HG03175 (cell line): Measurements from ENCODE around the gene CEBPG.

ENCODE experiments used
- ATAC-seq: cut with Tn5 transposase; IDR thresholded peaks from one replicate; pipeline ENCODE4 v1.9.1; 2021; ENCODE audit warnings: mild to moderate bottlenecking, moderate library complexity; ENCODE audit not compliant: unreplicated experiment

The CEBPG gene

DNA sequence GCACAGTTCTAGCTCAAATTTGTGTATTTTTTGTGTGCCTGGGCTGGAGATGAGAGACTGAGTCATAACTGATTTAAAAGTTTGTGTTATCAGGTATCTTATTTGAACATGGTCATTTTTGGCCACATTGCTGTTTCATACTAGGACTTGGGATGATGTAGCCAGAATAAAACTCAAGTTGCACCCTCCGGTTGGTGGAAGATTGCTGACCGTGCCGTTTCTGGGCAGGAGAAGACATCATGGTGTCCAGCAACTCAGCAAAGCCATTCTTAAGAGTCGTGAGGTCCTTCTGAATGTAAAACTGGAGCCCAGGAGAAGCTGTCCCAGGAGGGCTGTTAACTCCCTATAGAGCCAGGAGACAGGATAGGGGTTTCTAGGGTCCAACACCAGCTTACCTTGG lies 7.6 kb downstream of the CEBPG start:
- no peak for ATAC-seq

DNA sequence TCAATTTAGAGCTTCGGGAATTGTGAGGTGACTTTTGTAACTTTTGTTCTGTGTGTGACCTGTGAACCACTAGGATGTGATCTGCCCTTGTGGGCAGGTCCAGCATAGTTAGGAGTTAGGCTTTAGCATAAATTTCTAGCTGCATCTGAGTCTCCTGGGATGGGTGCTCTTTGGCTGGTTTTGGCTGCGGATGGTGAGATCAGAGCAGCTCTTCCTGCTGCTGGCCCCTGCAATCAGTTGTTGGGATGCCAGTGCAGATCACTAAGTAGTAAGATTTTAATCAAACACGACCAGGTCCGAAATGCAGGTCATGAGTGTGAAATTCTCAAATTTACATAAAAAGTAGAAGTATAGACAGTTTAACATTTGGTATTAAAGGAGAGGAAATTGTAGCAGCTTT lies 8.5 kb downstream of the CEBPG start:
- no peak for ATAC-seq

DNA sequence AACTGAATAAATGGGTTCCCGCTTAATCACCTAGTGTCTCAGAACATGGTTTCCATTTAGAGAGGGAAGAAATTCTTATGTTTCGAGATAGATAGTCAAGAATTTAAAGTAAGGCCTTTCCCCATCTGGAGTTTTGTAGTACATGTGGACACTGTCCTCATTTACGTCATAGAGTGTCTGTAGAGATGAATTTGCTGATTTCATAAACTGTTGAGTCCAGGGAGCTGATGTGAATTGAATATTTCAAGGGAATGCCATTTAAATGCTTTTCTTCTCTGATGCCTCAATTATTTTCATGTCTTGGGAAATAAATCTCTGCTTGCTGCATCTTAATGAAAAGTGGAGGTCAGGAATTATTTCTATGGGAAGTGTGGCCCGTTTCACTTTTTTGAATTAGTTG lies 9.5 kb downstream of the CEBPG start:
- no peak for ATAC-seq

GRCh38 chr19:33383720-33384292 lies 10.3 kb downstream of the CEBPG start:
- ATAC-seq = no peak

DNA sequence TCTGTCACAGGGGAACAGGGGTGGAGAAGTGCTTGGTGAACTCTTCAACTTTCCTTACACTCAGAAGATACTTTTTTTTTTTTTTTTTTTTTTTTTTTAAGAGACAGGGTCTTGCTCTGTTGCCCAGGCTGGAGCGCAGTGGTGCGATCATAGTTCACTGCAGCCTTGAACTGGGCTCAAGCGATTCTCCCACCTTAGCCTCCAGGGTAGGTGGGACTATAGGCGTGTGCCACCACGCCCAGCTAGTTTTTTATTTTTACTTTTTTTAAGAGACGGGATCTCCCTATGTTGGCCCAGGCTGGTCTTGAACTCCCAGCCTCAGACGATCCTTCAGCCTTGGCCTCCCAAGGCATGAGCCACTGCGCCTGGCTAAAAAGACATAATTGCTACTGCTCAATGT lies 11.5 kb downstream of the CEBPG start:
- ATAC-seq = no peak

DNA sequence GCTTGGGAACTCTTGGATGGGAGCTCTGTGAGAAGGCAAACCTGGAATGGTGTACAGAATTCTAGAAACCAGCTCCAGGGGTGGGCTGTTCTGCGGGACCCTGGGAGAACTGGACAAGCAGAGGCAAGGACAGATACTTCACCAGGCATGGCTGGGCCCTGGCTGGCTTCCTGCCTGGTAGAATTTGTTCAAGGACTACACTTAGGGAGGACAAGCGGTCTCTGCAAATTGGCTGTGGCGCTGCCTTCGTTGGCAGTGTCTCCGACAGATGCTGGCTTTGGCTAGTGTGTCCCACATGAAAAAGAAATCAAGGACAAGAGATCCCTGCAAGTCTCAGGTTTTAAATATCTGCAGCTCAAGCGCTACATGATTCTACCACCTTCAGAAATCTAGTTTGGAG lies 12.4 kb downstream of the CEBPG start:
- ATAC-seq = no peak

DNA sequence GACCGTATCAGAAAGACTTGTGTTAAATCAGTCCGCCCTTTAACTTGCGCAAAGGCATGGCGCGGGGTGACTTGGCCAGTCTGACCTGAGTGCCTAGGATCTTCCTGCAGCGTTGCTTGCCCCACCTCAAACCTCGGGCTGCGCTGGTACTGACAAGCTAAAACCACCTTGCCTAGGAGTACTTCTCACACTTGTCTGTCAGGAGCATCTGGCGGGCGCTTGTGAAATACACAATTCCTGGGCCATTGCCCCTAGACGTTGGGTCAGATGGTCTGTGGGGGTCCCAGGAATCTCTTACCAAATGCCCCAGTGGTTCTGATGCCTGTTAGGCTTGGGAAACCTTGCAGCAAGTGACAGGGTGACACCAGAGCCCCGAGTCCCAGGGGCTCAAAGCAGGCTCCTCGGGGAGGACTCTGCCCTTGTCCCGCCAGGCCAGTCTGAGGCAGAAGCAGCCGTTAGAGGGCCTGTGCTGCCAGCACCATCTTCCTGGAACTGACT lies 12.9 kb downstream of the CEBPG start:
- no peak for ATAC-seq

- no peak for ATAC-seq
Observed at GRCh38 chr19:33387351-33388230, 14.1 kb downstream of the CEBPG start.

- no peak for ATAC-seq
Observed at GRCh38 chr19:33388231-33388724, 14.8 kb downstream of the CEBPG start.

GRCh38 chr19:33388725-33389420 lies 15.4 kb downstream of the CEBPG start:
- ATAC-seq = no peak

DNA sequence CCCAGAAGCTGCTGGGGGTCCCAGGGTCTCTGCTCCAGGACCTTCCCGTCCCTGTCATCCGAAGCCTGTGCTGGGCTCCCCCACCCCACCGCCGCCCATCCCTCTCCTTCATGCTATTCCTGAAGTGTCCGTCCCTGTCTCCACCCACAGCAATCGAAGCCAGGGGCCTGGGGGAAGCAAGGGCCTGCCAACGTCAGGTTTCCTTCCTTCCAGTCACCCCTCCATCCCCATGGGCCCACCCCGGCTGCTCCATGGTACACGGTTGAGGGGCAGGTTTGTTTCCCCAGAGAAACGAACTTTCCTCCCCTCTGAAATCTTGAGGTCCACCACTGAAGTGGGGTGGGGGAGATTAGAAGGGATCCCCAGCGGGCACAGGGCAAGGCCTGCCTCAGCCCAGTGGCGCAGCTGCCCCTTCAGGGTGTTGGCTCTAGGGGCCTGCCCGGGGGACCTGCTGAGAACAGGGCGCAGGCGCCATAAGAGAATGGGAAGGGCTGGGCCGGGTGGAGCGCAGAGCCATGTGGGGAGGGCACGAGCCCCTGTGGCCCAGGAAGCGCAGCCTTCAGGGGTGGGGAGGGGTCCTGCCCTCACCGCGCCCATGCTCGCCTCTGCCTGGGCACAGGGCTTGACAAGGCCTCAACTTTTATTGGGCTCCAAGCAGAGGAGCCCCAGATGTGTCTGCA lies 16.1 kb downstream of the CEBPG start:
- ATAC-seq = no peak

GRCh38 chr19:33390101-33390907 lies 16.8 kb downstream of the CEBPG start:
- ATAC-seq = no peak

DNA sequence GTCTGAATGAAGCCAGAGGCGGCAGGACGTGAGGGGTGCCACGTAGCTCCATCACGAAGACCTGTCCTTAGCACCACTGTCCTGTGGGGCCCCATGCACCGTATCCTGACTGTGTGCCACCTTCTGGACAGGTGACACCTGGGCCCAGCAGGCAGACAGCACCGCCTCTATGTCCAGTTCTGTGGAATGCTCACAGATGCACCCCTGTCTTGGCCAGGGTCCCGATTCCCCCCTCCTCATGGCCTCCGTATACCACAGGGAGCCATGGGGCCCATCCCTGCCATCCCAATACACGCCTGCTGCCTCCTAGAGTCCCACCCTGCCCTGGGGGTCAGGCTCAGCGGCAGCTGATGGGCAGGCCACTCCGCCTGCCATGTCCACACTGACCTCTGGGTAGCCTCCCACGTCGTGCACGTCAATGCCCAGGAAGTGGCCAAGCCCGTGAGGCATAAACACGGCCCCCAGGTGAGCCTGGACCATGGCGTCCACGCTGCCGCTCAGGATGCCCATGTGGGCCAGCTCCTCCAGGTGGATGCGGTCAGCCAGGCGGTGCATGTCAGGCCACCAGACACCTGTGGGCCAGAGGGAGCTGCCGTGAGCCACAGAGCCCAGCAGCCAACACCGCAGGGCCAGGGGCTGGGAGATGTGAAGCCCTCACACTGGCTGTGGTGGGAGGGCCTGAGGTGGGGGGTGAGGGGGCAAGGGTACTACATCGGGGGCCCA lies 17.6 kb downstream of the CEBPG start:
- no peak for ATAC-seq

DNA sequence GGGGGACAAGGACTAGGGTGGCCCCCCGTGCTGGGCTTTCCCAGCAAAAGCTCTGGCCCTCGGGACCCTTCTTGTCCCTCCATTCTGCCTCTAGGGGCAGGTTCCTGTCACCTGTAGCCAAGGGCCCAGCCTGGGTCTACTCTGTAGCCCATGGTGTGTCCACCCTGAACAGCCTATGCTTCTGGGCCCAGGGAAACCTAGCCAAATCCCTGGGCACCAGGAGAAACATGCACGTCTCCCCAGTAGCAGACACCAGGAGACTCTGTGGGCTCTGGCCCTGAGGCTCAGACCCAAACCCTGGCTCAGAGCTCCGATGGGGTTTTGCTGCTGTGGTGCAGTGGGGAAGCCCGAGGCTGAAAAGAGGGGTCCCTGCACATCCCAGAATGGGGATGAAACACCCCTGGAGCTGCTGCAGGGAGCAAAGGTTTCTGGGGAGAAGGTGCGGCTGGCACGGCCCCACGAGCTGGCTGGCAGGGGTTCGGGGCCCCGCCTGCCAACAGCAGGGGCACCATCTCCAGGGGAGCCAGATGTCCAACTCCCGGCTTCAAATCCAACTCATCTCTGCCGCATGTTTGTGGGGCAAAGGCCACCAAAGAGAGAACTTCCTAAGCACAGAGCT lies 18.2 kb downstream of the CEBPG start:
- ATAC-seq = no peak

DNA sequence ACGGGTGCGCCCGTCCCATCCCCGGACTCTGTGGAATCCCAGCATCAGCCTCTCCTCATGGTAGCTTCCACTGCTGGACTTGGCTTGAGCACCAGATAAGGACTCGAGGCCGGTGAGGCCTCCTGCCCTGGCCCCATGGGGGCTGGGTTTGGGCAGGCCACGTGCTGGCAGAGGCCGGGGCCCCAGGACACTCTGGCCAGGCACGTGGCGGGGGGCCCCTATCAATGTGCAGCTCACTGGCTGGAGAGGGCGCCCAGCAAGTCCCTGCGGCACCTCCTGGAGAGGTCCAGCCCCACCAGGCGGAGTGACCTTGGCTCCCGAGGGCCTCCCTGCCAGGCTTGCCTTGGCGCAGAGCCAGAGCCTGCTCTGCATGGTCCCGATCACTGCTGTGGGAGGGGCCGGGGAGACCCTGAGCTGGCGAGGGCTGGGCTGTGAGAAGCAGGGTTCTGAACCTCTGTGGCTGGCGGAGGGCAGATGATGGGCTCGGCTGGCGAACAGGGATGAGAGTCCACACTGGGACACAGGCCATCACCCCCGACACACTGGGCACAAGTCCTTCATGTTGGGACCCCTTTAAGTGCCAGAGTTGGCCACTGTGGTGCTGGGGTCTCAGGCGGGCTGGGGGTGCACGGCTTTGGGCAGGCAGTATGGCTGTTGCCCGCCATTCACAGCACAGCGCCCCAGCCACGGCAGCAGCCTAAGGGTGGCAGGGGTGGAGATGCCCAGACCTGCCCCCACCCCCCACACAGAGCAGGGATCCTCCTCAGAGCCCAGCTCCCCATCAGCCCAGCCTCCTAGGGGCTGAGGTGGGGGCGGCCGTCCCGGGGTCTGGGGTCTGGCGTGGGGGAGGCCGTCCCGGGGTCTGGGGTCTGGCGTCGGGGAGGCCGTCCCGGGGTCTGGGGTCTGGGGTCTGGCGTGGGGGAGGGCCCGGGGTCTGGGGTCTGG lies 19.1 kb downstream of the CEBPG start:
- no peak for ATAC-seq

GRCh38 chr19:33393286-33394005 lies 19.9 kb downstream of the CEBPG start:
- ATAC-seq = no peak

DNA sequence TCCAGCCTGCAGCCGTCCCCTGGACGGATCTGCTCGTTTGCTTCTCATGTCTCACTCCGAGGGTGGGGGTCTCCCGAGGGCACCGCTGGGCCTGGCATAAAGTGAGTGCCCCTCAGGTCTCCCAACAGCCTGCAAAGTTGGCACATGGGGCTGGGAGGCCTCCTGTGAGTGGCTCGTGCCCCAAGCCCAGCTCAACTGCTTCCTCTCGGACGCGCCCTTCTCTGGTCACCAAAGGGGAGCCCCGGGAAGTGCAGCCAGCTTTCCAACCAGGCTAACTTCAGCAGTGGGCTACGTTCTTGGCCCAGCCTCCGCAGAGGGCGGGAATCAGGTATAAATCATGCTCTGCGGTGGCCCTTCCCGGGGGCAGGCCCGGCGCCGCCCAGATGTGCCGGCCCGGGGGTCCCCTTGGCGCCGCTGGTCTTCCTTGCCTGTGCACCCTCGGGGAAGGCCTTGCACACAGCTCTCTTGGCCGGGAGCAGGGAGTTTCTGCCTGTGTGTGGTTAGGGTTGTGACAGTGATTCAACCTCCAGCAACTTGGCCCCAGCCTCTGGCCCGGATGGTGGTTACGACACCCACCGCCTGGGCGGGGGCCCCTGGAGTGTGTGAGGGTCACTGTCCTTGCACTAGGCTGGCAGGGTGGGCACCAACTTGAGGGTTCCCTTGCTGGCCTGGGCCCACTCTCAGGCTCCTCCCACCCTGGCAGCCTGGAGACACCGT lies 20.7 kb downstream of the CEBPG start:
- ATAC-seq = no peak
